CD4-positive, alpha-beta T cell (primary cell): ENCODE results near the gene TNFRSF13B. TPM values are rescaled to one million over a fixed set of nuclear protein-coding genes. Genes with fewer than 3 reads are reported as not detected.

Experiments used
- ATAC-seq: fragments of 200-7000 bp; cut with Tn5 transposase; one replicate; pipeline ENCODE4 v1.10.0; 2022; ENCODE audit warnings: mild to moderate bottlenecking; ENCODE audit not compliant: poor library complexity
- CTCF ChIA-PET: fragments of 350-600 bp; sonication (Branson Sonifier 250); formaldehyde crosslinking; loops from one replicate; lab custom pipeline; 2021; ENCODE audit warnings: antibody characterized with exemption, inconsistent platforms; lab: Charles Lee
- POLR2A ChIA-PET: fragments of 350-600 bp; sonication (Branson Sonifier 250); formaldehyde crosslinking; loops from one replicate; lab custom pipeline; 2021; ENCODE audit warnings: antibody characterized with exemption, inconsistent platforms; lab: Charles Lee
- DNase-seq, 14 experiments: peaks; one replicate each; pipeline ENCODE4 v3.0.0-alpha.2; 2013 to 2020; ENCODE audit warnings: mixed read lengths in 2 of 14
- H3K27ac ChIP-seq, 2 donors: one replicate each; pipeline versions ENCODE4 v1.5.1 to v1.7.0; 2013; ENCODE audit warnings: low read length in 2 of 2, low read depth in 1 of 2, mild to moderate bottlenecking in 1 of 2
- H3K27me3 ChIP-seq, 2 experiments: 1 replicate in 1 of 2; 2 replicates in 1 of 2; pipeline versions ENCODE4 v1.6.1 to v1.7.0; 2013; ENCODE audit warnings: low read length in 2 of 2, control low read depth in 1 of 2, mild to moderate bottlenecking in 1 of 2, moderate library complexity in 1 of 2; ENCODE audit not compliant: insufficient read depth in 2 of 2, control insufficient read depth in 1 of 2
- H3K36me3 ChIP-seq: one replicate; pipeline ENCODE4 v1.6.1; 2013; ENCODE audit warnings: low read length, control low read depth; ENCODE audit not compliant: insufficient read depth
- H3K4me1 ChIP-seq: one replicate; pipeline ENCODE4 v1.6.1; 2013; ENCODE audit warnings: low read length, control low read depth; ENCODE audit not compliant: insufficient read depth
- H3K4me3 ChIP-seq: one replicate; pipeline ENCODE4 v1.5.1; 2013; ENCODE audit warnings: mild to moderate bottlenecking, low read length, moderate library complexity
- H3K9me3 ChIP-seq, 2 experiments: 1 replicate in 1 of 2; 2 replicates in 1 of 2; pipeline versions ENCODE4 v1.6.1 to v1.7.0; 2013; ENCODE audit warnings: low read length in 2 of 2, mild to moderate bottlenecking in 2 of 2, control low read depth in 1 of 2, moderate library complexity in 1 of 2; ENCODE audit not compliant: control insufficient read depth in 1 of 2, insufficient read depth in 1 of 2
- H3K27ac Mint-ChIP-seq: one replicate; pipeline ENCODE4 v1.8.0; 2020; ENCODE audit warnings: mixed read lengths
- H3K27me3 Mint-ChIP-seq: one replicate; pipeline ENCODE4 v1.8.0; 2021; ENCODE audit warnings: mixed read lengths
- H3K36me3 Mint-ChIP-seq: one replicate; pipeline ENCODE4 v1.8.0; 2021; ENCODE audit warnings: low read depth, mixed read lengths
- H3K4me1 Mint-ChIP-seq: one replicate; pipeline ENCODE4 v1.8.0; 2021; ENCODE audit warnings: low read depth, mixed read lengths
- H3K4me3 Mint-ChIP-seq: one replicate; pipeline ENCODE4 v1.8.0; 2020; ENCODE audit warnings: mild to moderate bottlenecking, mixed read lengths
- H3K9me3 Mint-ChIP-seq: one replicate; pipeline ENCODE4 v1.8.0; 2020; ENCODE audit warnings: mixed read lengths
- intact Hi-C, 2 experiments: fragments of 100-400 bp; cut with DNase I in 1 of 2; cut with micrococcal nuclease in 1 of 2; formaldehyde crosslinking; loops; one replicate each; pipeline versions ENCODE4 v1.15.1 to v1.9.0; 2023 to 2025; cut with DNase I, micrococcal nuclease
- total RNA-seq, 174 experiments: library from RNA in 2 of 174; stranded (reverse) in 2 of 174; gene quantifications; one replicate each; pipeline ENCODE4 v1.2.3 and lab custom pipeline; 2021 to 2026
- TF ChIP-seq, protein P1 (sequence below): fragments of 200-600 bp; IDR thresholded peaks from one replicate; pipeline ENCODE4 v1.8.0; 2022; ENCODE audit warnings: antibody characterized with exemption, mild to moderate bottlenecking

TNFRSF13B gene
- total RNA-seq, 2 experiments from 2014 or later, result not detected

DNA sequence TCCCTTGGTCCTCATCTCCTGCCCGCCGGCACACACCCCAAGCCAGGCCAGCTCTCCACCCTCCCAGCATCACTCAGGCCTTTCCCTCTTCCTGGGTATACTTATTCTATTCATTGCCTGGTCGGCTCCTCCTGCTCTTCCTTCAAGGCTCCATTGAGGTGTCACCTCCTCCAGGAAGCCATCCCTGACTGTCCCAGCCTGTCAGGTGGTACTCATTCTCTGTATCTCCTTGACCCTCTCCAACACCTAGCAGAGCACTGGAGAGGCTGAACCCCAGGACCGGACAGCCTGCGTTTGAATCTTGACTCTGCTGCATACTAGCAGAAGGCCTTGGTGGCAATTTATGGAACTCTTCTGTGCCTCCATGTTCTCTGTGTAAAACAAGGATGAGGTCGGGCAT, 428 bp upstream of the TNFRSF13B start:
- TF ChIP-seq, protein P1, sequence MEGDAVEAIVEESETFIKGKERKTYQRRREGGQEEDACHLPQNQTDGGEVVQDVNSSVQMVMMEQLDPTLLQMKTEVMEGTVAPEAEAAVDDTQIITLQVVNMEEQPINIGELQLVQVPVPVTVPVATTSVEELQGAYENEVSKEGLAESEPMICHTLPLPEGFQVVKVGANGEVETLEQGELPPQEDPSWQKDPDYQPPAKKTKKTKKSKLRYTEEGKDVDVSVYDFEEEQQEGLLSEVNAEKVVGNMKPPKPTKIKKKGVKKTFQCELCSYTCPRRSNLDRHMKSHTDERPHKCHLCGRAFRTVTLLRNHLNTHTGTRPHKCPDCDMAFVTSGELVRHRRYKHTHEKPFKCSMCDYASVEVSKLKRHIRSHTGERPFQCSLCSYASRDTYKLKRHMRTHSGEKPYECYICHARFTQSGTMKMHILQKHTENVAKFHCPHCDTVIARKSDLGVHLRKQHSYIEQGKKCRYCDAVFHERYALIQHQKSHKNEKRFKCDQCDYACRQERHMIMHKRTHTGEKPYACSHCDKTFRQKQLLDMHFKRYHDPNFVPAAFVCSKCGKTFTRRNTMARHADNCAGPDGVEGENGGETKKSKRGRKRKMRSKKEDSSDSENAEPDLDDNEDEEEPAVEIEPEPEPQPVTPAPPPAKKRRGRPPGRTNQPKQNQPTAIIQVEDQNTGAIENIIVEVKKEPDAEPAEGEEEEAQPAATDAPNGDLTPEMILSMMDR, result no peak
- no peaks in the 10 kb centered on the region for H3K36me3 Mint-ChIP-seq
- Histone ChIP-seq H3K9me3 (no peaks in the 10 kb centered on the region), H3K27me3 (no peaks in the 10 kb centered on the region), H3K27ac (no peak overlapping the region), H3K4me1 (peaks cover 3% of the 10 kb centered on the region), H3K4me3 (no peak overlapping the region), H3K36me3 (no peaks in the 10 kb centered on the region)
- ATAC-seq (no peak), DNase-seq (no peak)
- ChIA-PET CTCF (no interaction called here), POLR2A (no interaction called here)
- H3K4me3 Mint-ChIP-seq, result no peak overlapping the region
- H3K27me3 Mint-ChIP-seq, result no peaks in the 10 kb centered on the region
- H3K9me3 Mint-ChIP-seq, result no peaks in the 10 kb centered on the region
- intact Hi-C loops, result no loop called here
- H3K27ac Mint-ChIP-seq, result no peak overlapping the region
- no peaks in the 10 kb centered on the region for H3K4me1 Mint-ChIP-seq

DNA sequence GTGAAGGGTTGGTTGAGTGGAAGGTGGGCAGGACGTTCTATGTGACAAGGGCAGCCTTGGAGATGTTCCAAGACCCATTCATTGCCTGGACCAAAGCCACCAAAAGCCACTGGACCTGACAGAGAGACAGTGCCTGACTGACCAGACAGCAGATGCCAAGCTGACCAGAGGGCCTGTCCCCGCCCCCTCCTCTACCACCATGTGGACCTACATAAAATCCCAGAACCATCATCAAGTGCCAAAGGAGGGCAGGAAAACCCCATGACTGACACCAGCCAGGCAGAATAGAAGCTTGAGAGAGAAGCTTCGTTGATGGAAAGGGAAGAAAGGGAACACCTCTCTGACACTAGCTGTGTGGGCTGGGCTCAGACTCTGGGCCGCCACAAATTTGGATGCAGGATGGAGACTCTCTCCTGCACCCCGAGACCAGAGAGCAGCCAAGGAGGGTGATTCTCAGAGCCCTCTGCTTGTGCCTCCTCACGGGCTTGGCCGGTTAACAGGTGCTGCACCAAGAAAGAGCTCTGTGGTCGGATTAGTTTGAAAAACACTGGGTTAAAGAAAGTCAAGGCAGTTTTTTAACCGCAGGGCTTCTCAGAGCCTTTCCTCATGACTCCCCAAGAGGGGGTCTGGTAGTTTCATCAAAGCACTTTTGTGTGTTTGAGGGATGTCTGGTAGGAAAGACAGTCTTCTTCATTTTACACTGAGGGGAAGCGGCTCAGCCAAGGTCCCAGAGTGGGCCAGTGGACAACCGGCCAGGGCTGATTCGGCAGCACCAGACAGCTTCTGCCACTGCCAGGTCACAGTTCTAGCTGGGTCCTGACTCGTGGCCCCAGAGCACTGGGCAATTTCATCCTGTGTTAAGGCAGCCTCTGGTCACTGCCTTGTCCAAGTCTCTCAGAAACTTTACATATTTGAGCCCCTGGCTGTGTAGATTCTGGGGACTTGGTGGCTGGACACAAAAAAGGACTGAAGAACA, 1.7 kb downstream of the TNFRSF13B start:
- Histone ChIP-seq H3K4me3 (no peak overlapping the region), H3K36me3 (no peaks in the 10 kb centered on the region), H3K4me1 (no peaks in the 10 kb centered on the region), H3K27me3 (no peaks in the 10 kb centered on the region), H3K27ac (no peak overlapping the region), H3K9me3 (no peaks in the 10 kb centered on the region)
- Mint-ChIP-seq H3K4me3 (no peak overlapping the region), H3K27ac (no peak overlapping the region), H3K4me1 (no peaks in the 10 kb centered on the region), H3K27me3 (no peaks in the 10 kb centered on the region), H3K36me3 (no peaks in the 10 kb centered on the region), H3K9me3 (no peaks in the 10 kb centered on the region)
- intact Hi-C loops, result no loop called here
- POLR2A ChIA-PET, result no interaction called here
- CTCF ChIA-PET, result no interaction called here
- DNase-seq (no peak), ATAC-seq (no peak)
- TF ChIP-seq, protein P1, result no peak

DNA sequence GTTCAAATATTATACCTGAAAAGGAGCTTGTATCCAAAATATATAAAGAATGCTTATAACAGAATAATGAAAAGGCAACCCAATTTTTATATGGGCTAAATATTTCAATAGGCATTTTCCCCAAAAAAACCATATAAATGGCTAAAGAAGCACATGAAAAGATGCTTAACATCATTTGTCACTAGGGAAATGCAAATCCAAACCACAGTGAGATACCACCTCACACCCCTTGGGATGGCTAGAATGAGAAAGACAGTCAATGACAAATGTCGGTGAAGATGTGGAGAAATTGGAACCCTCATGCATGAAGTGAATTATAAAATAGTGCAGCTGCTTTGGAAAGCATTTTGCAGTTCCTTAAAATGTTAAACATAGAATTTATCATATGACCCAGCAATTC, 3.1 kb downstream of the TNFRSF13B start:
- Histone ChIP-seq H3K27ac (no peak overlapping the region), H3K4me3 (no peak overlapping the region), H3K4me1 (no peaks in the 10 kb centered on the region), H3K9me3 (no peaks in the 10 kb centered on the region), H3K27me3 (no peaks in the 10 kb centered on the region), H3K36me3 (no peaks in the 10 kb centered on the region)
- intact Hi-C loops, result no loop called here
- CTCF ChIA-PET, result no interaction called here
- no peaks in the 10 kb centered on the region for H3K36me3 Mint-ChIP-seq
- POLR2A ChIA-PET, result no interaction called here
- H3K9me3 Mint-ChIP-seq, result no peaks in the 10 kb centered on the region
- no peak overlapping the region for H3K4me3 Mint-ChIP-seq
- ATAC-seq (no peak), DNase-seq (no peak)
- no peaks in the 10 kb centered on the region for H3K4me1 Mint-ChIP-seq
- no peak overlapping the region for H3K27ac Mint-ChIP-seq
- no peaks in the 10 kb centered on the region for H3K27me3 Mint-ChIP-seq
- TF ChIP-seq, protein P1, result no peak
